Mesodermal cell (in vitro differentiated cells): ENCODE results near the gene SLC9A9.

Experiments used
- H3K27ac ChIP-seq: 2 replicates; pipeline ENCODE4 v1.7.0; 2013; ENCODE audit warnings: mild to moderate bottlenecking, low read depth, low read length, moderate library complexity; ENCODE audit not compliant: severe bottlenecking
- H3K36me3 ChIP-seq: 2 replicates; pipeline ENCODE4 v1.7.1; 2013; ENCODE audit warnings: mild to moderate bottlenecking, low read length, moderate library complexity; ENCODE audit not compliant: control insufficient read depth, insufficient read depth
- H3K4me1 ChIP-seq: one replicate; pipeline ENCODE4 v1.7.1; 2013; ENCODE audit warnings: mild to moderate bottlenecking, low read length; ENCODE audit not compliant: insufficient read depth, control insufficient read depth, poor library complexity, severe bottlenecking
- H3K4me3 ChIP-seq: 2 replicates; pipeline ENCODE4 v1.7.0; 2013; ENCODE audit warnings: low read length, control low read depth, mild to moderate bottlenecking; ENCODE audit not compliant: insufficient read depth, poor library complexity, severe bottlenecking; ENCODE audit errors: extremely low read depth
- H3K9me3 ChIP-seq: 2 replicates; pipeline ENCODE4 v1.7.1; 2013; ENCODE audit warnings: mild to moderate bottlenecking, low read length, moderate library complexity; ENCODE audit not compliant: control insufficient read depth
- WGBS, 2 experiments: methylation state at CpG; one replicate each; pipeline ENCODE4 v1.1.5; 2013; ENCODE audit warnings: missing lambda C conversion rate in 2 of 2; ENCODE audit not compliant: insufficient coverage in 2 of 2; 5-methylcytosine and 5-hydroxymethylcytosine counted together

Gene SLC9A9

DNA sequence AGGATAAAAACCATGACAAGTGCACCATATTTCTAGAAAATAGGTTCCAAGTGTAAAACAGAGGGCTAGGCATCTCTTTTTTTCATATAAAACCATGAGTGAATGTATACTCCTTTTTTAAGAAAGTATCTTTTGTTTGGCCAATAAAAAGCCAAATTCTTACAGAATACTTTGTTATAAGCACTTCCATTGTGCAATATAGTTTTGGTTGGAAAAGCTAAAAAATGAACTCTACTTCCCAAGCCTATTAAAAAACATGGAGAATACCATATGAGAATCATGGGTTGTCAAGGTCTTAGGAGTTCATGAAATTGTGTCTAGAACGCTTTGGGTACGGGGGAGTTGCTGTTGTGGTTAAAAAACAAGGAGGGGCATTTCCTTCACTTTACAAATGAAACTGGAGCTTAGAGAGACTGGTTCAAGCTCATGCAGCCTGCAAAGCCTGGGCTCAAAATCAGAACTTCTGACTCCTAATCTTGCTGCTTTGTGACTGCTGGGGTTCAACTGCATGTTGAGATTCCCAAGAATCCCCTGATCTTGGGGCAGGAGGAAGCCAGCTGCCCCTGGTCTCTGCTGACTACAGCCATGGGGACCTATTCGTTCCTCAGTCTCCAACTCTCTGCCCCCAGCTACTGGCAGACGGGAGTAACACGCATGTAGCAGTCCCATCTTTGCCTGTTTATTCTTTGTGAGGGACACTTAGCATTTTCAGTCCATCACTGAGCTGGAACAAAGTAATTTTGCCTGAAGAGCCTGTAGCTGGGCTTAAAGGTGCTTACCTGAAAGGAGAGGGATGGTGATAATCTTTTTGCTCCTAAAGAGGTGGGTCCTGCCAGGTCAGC lies 499.6 kb downstream of the SLC9A9 start:
- Histone ChIP-seq H3K4me1 (no peaks in the 10 kb centered on the region), H3K27ac (no peak overlapping the region), H3K36me3 (no peaks in the 10 kb centered on the region), H3K9me3 (no peaks in the 10 kb centered on the region), H3K4me3 (no peak overlapping the region)
- 73 to 77% methylated on average over 3 of the region's 5 CpGs for WGBS, 2 experiments

DNA sequence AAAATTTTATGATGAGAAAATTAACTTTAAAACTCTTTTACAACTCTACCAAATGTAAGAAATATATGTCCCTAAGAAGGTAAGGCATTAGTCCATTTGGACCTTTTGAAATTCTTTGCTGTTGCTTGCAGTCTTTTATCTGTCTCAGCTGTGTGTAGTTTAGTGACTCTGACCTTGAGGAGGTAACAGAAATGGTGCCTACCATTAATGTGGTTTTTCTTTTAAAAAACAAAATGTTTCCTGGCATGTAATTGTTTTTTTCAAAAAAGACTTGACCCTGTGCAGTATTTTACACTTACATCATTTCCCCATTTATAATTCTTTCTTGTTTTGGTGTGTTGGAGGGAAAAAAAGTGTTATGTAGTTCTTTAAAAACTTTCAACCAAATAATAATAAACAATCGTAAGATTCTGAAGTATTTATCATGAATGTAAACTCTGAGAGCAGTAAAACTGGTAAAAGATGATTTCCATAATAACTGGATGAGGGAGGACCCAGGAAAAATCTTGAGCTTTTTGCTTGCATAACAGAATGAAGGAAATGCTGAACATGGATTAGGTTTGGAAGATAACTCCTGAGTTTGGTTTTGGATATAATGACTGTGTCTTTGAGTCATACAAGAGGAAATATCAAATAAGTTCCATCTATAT lies 503.6 kb downstream of the SLC9A9 start:
- no CpG with 5 or more reads among the region's 1 CpG for WGBS, 2 experiments
- no peak overlapping the region for H3K27ac ChIP-seq
- H3K4me3 ChIP-seq, result no peak overlapping the region
- no peaks in the 10 kb centered on the region for H3K9me3 ChIP-seq
- H3K36me3 ChIP-seq, result no peaks in the 10 kb centered on the region
- H3K4me1 ChIP-seq, result no peaks in the 10 kb centered on the region

GRCh38 chr3:143343944-143344343 lies 504.3 kb downstream of the SLC9A9 start:
- no peaks in the 10 kb centered on the region for H3K36me3 ChIP-seq
- WGBS, 2 experiments, result no CpG with 5 or more reads among the region's 1 CpG

DNA sequence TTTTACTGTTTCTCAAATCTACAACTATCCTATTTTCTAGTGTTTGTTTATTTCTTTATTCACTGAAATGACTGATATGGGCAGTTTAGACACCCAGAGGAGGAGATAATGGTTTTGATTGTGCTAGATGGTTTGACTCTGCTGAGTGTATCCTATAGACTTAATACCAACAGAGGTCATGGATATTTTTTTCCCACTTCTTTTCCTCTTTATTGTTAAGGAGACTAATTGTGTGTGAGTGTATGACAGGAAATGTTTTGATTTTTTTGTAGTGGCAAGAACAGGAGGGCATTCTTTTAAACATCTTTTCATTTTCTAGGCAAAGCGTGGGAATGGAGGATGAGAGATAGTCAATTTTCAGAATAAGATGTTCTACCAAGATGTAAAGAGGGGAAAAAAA lies 505.2 kb downstream of the SLC9A9 start:
- Histone ChIP-seq H3K9me3 (no peaks in the 10 kb centered on the region), H3K4me3 (no peak overlapping the region), H3K36me3 (no peaks in the 10 kb centered on the region), H3K27ac (no peak overlapping the region), H3K4me1 (no peaks in the 10 kb centered on the region)
- 100% methylated on average over 1 of the region's 1 CpG for WGBS, 2 experiments

More at GRCh38 chr3:143343944-143344343, 504.3 kb downstream of the SLC9A9 start:
- no peaks in the 10 kb centered on the region for H3K4me1 ChIP-seq
- H3K4me3 ChIP-seq, result no peak overlapping the region
- no peaks in the 10 kb centered on the region for H3K9me3 ChIP-seq
- no peak overlapping the region for H3K27ac ChIP-seq

GRCh38 chr3:143339451-143339850 lies 508.8 kb downstream of the SLC9A9 start:
- Histone ChIP-seq H3K36me3 (no peaks in the 10 kb centered on the region), H3K4me3 (no peak overlapping the region), H3K27ac (no peak overlapping the region), H3K4me1 (no peaks in the 10 kb centered on the region), H3K9me3 (no peaks in the 10 kb centered on the region)
- 100% methylated on average over 1 of the region's 2 CpGs; no CpG with 5 or more reads in 1 of the 2 experiments for WGBS, 2 experiments

DNA sequence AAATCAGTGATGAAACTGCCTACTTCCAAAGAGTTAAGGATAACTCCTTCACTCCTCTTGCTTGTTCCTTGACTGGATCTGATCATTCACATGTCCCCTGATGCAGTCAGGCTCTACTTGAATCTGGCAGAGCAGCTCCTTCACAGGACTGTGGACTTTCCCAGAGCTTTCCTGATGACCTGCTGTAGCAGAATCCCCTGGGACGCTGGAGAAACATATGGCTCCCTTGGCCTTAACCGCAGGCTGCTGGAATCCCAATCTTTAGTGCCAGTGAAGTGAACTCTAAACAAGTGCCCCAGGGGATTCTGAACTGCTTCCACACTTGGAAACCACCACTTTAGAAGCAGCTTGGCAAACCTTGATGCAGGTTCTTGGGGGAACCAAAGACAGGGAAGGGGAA lies 510.9 kb downstream of the SLC9A9 start:
- Histone ChIP-seq H3K27ac (no peak overlapping the region), H3K4me3 (no peak overlapping the region), H3K9me3 (no peaks in the 10 kb centered on the region), H3K36me3 (no peaks in the 10 kb centered on the region), H3K4me1 (no peaks in the 10 kb centered on the region)
- 76 to 85% methylated on average over 2 of the region's 2 CpGs for WGBS, 2 experiments

DNA sequence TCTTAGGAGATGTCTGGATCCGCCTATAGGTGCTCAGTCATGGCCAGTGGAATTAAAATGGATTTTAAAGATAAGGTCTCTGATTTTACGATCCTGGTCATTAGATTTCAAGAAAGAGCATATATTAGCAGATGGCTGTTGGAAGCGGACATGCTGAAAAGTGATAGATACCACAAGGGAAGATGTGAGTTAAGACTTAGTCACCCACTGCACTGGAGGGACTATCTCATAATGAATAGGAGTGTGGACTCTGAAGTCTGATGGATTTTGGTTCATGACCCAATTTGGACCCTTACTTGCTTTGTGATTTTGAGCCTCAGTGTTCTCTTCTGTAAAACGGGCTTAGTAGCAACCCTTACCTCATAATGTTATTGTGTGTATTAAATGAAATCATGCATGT lies 514.0 kb downstream of the SLC9A9 start:
- H3K36me3 ChIP-seq, result no peaks in the 10 kb centered on the region
- H3K4me3 ChIP-seq, result no peak overlapping the region
- H3K27ac ChIP-seq, result no peak overlapping the region
- 85 to 95% methylated on average over 4 of the region's 4 CpGs for WGBS, 2 experiments
- H3K9me3 ChIP-seq, result no peaks in the 10 kb centered on the region
- H3K4me1 ChIP-seq, result peaks cover 8% of the 10 kb centered on the region

DNA sequence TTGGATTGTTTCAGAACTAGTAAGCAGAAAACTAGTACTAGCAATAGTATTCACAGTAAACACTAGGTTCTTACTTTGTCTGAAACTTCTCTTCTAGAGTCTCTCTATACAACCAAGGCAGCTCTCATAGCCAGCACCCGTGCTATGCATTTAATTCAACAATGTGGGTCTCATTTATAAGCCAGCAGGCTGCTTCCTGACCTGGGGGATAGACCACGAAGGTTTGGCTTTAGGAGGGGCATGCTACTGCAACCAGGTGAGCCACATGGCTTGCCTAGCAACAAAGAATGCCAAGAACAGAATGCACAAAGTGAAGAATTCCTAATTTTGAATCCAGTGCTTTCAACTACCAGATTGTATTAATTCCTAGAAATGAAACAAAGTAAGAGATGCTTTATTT lies 514.9 kb downstream of the SLC9A9 start:
- no peak overlapping the region for H3K4me3 ChIP-seq
- H3K27ac ChIP-seq, result no peak overlapping the region
- H3K9me3 ChIP-seq, result no peaks in the 10 kb centered on the region
- H3K36me3 ChIP-seq, result no peaks in the 10 kb centered on the region
- WGBS, 2 experiments, result 40 to 80% methylated on average over 1 to 2 of the region's 2 CpGs
- H3K4me1 ChIP-seq, result peaks cover 8% of the 10 kb centered on the region

DNA sequence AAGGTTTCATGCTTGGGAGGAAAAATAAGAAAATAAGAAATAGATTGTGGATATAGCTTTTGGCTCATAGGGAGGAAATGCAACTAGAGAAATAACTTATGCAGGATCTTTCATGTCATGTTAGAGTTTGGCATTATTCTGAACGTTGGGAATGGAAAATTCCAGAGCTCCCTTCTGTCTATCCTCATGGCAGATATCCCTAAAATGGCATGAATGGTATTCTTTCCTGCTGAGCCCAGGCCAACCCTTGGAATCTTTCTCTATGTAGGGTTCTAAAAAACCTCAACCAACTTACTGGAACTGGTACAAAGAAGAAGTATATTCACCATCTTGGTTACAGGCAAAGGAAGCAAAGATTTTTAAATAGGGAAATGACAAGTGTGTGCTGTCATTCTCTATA lies 516.2 kb downstream of the SLC9A9 start:
- 50% methylated on average over 1 of the region's 1 CpG for WGBS, 2 experiments
- H3K36me3 ChIP-seq, result no peaks in the 10 kb centered on the region
- no peaks in the 10 kb centered on the region for H3K9me3 ChIP-seq
- no peak overlapping the region for H3K27ac ChIP-seq
- H3K4me1 ChIP-seq, result peaks cover 8% of the 10 kb centered on the region
- H3K4me3 ChIP-seq, result no peak overlapping the region

DNA sequence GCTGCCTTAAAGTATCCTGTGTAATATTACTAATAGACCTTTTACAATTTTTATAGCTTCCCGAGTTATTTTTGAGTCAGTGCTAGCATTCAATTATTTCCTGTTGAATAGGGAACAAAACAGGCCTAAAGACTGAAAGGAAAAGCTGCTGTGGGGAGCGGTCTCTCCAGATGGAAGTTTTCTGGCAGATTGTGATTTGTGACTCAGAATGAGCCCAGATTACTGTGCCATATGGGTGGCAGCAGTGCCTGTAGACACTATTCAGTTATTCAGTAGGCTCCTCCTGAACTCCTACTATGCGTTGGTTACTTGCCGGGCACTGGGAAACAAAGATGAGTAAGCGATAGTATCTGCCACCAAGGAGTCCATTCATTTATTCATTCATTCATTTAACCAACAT lies 516.9 kb downstream of the SLC9A9 start:
- Histone ChIP-seq H3K27ac (no peak overlapping the region), H3K9me3 (no peaks in the 10 kb centered on the region), H3K4me1 (peaks cover 8% of the 10 kb centered on the region), H3K4me3 (no peak overlapping the region), H3K36me3 (no peaks in the 10 kb centered on the region)
- WGBS, 2 experiments, result 86 to 100% methylated on average over 1 of the region's 5 CpGs

DNA sequence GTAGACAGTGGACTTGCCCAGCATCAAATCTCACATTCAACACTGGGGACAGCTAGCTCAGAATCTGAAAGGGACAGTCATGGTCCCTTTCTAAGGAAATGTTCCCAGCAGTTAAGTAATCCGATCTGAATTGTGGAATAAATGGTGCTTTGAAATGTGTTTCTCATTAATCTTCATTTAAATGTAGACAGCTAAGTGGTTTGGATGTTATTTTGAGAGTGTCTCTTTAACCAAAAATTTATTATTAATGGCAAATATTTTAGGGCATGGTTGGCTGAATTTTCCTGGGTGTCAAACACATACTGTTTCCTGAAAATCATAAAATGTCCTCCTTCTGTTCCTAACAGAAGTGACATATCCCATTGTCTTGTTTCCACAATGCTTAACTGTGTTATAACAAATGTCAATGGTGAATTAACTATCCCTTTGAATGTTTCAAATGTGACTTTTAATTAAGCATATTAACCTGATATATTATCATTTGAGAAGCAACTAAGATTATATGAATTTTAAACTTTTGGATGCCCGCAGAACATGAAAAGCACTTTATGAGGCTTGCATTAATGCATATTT lies 517.9 kb downstream of the SLC9A9 start:
- H3K4me3 ChIP-seq, result no peak overlapping the region
- no CpG with 5 or more reads among the region's 2 CpGs for WGBS, 2 experiments
- peaks cover 8% of the 10 kb centered on the region for H3K4me1 ChIP-seq
- no peak overlapping the region for H3K27ac ChIP-seq
- H3K9me3 ChIP-seq, result no peaks in the 10 kb centered on the region
- H3K36me3 ChIP-seq, result no peaks in the 10 kb centered on the region
